NCI-H82 treated with DMSO at 0.1 percent for 48 hours (cell line): ENCODE results near the gene DTD1.

Experiments
- DNase-seq: peaks from one replicate; lab custom pipeline; 2025; ENCODE audit not compliant: unreplicated experiment; lab: John Stamatoyannopoulos, UW

Gene DTD1

GRCh38 chr20:18587665-18588573 lies at the start of gene DTD1:
DTD1 (plus strand) TSS chr20:18588054; CDS start chr20:18588073, 19 bp downstream.
- peak; percentile 67 for DNase-seq

DNA sequence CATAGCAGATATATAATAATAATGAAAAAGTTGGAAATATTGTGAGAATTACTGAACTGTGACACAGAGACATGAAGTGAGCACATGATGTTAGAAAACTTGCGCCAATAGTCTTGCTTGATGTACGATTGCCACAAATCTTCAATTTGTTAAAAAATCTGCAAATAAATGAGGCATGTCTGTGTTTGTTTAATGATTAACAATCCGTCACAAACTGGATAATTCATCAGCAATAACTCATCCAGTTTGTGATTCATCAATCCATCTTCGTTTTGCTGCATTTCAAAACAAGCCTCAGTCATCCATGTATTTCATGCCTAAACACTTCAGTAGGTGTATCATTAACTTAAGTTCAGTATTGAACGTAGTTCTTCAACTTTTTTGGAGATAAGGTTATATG lies 46.1 kb upstream of the DTD1 start:
- no peak for DNase-seq

- DNase-seq = no peak
These were observed 44.6 kb upstream of the DTD1 start for GRCh38 chr20:18543216-18543615.

GRCh38 chr20:18543932-18544331 lies 43.9 kb upstream of the DTD1 start:
- DNase-seq = no peak

GRCh38 chr20:18545566-18545965 lies 42.3 kb upstream of the DTD1 start:
- DNase-seq = no peak

DNA sequence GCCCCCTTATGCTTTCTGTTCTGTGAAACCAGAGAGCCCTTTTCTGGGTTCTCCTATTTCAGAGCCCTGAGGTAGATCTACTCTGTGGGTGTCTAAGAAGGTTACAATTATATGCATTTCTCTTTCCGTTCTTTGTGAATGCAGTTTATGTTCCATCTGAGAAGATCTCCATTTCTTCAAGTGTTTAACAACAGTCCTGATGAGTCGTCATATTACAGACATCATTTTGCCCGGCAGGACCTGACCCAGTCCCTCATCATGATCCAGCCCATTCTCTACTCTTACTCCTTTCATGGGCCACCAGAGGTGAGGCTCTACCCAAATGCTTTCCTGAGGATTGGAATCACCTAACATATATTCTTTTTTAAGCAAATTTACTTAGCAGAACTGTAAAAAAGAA lies 39.4 kb upstream of the DTD1 start:
- DNase-seq = no peak

DNA sequence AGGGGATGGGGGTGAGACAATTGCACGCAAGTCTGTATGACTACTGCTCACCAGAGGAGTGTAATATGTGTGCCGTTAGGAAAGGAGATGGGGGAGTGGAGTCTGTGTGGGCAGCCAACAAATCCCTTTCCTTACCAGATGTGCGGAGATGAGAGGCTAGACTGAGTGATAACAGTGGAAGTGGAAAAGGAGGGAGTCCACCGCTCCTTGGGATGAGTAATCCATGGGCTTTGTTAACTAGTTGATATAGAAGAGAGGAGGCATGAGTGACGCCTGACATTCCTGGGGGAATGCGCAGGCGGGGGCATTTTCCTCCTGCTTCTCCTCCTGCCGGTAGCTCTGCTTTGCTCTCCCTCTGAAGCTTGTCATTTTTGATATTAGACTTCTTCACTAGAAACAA lies 34.1 kb upstream of the DTD1 start:
- no peak for DNase-seq

GRCh38 chr20:18566892-18567738 lies 20.7 kb upstream of the DTD1 start, which contains the start of gene SMIM26:
SMIM26 (plus strand) TSS chr20:18567432; CDS start chr20:18567479, 47 bp downstream.
- DNase-seq = peak; percentile 76

- no peak for DNase-seq
These were observed 20.1 kb upstream of the DTD1 start for GRCh38 chr20:18567739-18568091.

DNA sequence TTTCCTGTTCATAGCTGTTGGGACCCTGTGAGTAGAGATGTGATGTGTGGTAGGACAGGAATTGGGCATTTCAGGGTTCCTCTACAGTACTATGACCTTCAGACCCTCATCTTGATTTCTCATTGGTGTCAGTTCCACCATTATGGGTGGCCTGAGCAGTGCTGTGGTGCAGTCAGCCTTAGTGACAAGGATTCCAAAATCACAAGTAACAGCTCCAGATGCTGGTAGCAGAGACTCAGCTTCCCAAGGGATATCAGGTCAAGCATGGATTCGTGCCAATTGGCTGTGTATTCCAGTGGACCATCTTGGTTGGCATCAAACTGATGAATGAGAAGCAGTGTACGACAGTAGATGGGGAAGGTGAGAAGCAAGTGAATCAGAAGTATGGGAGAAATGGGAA lies 16.8 kb upstream of the DTD1 start:
- DNase-seq = no peak

DNA sequence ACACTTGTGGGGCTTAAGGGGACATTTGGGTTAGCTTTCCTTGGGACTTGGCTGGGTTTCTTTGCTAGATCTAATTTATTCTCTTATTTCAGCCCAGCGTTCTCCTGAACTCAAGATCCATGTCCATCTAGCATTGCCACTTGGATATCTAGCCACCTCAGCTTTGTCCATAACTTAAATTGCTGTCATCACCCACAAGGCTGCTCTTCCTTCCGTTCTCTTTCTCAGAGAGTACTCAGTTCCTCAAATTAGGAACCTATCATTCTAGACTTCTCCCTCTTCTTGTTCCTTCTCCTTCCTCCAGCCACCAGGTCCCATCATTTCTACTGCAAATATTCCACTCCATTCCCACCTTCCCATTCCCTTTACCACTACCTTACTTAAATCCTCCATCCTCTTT lies 16.3 kb upstream of the DTD1 start:
- no peak for DNase-seq

- DNase-seq = no peak
These were observed 9.9 kb upstream of the DTD1 start for GRCh38 chr20:18577942-18578341.

DNA sequence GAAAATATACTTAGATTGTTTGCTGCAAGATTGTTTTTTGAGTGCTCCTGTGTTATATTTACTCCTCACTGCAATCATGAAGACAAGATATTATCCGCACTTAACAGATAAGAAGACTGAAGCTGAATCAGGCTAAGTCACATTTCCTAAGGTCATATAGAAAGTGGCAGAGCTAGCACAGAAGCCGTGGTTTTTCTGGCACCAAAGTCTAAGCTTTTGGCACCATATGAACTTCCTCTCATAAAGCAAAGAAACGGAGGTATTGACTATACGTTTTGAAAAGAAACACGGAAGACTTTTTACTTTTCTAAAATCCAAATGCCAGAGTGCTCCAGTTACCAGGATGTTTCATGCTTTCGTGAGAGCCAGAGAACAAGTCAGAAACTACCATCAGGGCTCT lies 9.3 kb upstream of the DTD1 start:
- no peak for DNase-seq

DNA sequence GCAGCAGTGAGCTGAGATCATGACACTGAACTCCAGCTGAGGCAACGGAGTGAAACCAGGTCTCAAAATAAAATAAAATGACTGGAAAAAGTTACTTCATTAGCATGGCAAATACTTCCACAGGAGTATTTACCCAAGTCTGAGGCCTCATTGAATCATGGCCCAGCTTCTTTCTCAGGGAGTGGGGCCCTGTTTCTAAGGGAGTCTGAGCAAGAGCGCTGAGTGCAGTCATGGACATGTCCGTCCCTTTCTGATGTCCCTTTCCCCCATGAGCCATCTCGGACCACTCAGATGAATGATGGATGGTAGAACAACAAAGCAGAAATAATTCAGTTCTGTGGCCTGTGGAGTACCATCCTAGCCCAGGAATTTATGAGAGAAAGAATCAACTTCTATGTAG lies 7.8 kb upstream of the DTD1 start:
- no peak for DNase-seq

DNA sequence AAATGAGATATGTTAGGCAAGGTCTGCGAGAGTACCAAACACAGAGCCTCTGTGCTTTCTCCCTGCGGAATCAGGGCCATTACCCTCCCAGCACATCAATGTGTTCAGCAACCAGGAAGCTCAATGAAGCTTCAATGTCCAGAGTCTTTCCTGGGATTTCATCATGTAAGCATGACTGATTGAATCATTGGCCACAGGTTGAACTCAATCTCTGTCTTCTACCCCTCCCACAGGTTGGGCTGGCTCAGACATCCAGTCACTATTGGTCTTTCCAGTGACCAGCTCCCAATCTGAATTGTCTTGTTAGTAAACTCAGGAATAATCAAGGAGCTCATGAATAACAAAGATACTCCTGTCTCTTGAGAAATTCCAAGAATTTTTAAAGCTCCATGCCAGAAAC lies 2.7 kb upstream of the DTD1 start:
- DNase-seq = no peak

GRCh38 chr20:18588574-18588933 lies 700 bp downstream of the DTD1 start:
- peak; percentile 39 for DNase-seq

DNA sequence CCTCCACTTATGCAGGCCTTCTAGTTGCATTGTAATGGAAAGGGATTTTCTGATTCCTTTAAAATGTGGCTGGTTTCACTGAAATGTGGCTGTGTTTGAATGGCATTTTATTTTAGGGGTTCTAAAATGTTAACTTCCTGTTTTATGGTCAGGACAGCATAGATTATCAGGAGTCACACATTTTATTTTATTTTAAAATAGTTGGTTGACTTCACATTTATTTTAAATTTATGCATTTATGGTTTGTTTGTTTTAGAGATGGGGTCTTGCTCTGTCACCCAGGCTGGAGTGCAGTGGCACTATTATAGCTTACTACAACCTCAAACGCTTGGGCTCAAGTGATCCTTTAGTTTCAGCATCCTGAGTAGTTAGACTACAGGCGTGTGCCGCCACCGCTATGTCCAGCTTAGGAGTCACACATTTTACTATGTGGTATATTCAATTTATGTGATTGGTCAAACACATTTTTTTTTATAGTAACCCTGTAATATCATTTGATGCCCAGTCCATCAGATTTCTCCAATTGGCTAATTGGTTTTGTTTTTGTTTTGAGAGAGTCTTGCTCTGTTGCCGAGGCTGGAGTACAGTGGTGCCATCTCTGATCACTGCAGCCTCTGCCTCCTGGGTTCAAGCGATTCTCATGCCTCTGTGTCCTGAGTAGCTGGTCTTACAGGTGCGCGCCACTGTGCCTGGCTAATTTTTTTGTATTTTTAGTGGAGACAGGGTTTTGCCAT lies 2.3 kb downstream of the DTD1 start:
- DNase-seq = no peak

GRCh38 chr20:18596270-18596669 lies 8.4 kb downstream of the DTD1 start:
- DNase-seq = no peak

DNA sequence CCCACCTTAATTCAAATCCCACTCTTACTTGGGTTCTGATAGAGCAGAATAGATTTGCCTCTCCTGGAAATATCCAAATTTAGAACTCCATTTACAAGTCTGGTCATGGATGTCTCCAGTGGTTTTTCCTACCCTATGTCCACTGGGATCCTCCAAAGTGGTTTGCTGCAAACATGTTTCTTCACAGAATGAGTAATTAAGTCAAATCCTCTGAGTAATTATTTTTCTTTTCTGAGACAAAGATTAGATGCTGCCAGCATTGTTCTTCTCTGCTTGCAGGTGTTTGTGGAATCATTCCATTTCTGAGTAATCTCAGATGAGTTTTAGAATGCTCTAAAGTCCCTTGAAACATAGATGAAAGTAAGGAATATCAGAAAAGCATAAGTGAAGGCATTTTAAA lies 21.9 kb downstream of the DTD1 start:
- no peak for DNase-seq

GRCh38 chr20:18611492-18611891 lies 23.6 kb downstream of the DTD1 start:
- no peak for DNase-seq

GRCh38 chr20:18613553-18613952 lies 25.7 kb downstream of the DTD1 start:
- DNase-seq = no peak
